Measurements from ENCODE around the gene MEIS1.

Gene MEIS1

GRCh38 chr2:66604976-66605375 lies 170.1 kb downstream of the MEIS1 start:
- DNase-seq (ENCODE audit: low read depth, low spot score) = no peak
- TF ChIP-seq FOXP2 (optimal IDR thresholded peaks at IDR 0.05; ENCODE audit: control extremely low read depth, extremely low read length, insufficient read depth) (no peak), POLR2AphosphoS5 (IDR thresholded peaks at IDR 0.05; ENCODE audit: borderline replicate concordance, low read depth, low read length) (no peak), EZH2 (IDR thresholded peaks at IDR 0.05) (no peak)
- Histone ChIP-seq H3K4me3 (no peak overlapping the region), H3K9ac (ENCODE audit: insufficient read length) (no peak overlapping the region), H3K27ac (peak overlapping the region; percentile 10; the same call in 1 of the 2 replicates), H3K36me3 (ENCODE audit: insufficient read depth, low read length) (no peaks in the 10 kb centered on the region), H3K9me3 (ENCODE audit: low read depth, low read length) (no peaks in the 10 kb centered on the region)

DNA sequence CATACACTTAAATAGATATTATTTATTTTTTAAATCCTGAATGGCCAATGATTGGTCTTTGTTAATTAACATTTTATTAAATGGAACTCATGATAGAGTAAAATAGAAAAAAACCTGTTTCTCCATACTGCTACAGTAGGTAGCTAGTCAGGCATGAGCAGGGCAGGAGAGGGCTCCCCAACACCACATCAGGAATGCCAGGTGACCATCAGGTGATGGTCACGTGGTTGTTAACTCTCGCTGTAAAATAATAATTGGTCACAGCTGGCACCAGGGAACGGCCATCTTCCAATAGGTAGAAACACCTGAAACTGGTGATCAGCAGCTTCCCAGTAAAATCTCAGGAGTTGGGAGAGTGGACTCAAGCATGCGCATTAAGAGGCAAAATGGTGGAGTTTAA lies 172.2 kb downstream of the MEIS1 start:
- H3K9me3 ChIP-seq (ENCODE audit: low read depth, low read length) = no peaks in the 10 kb centered on the region
- no peak overlapping the region for H3K4me3 ChIP-seq
- H3K36me3 ChIP-seq (ENCODE audit: insufficient read depth, low read length) = no peaks in the 10 kb centered on the region
- peak overlapping the region; percentile 83; the same call in 1 of the 2 replicates for H3K27ac ChIP-seq
- no peak overlapping the region for H3K9ac ChIP-seq (ENCODE audit: insufficient read length)
- no peak for DNase-seq (ENCODE audit: low read depth, low spot score)
- TF ChIP-seq POLR2AphosphoS5 (IDR thresholded peaks at IDR 0.05; ENCODE audit: borderline replicate concordance, low read depth, low read length) = no peak
- TF ChIP-seq FOXP2 (optimal IDR thresholded peaks at IDR 0.05; ENCODE audit: control extremely low read depth, extremely low read length, insufficient read depth) = no peak
- TF ChIP-seq EZH2 (IDR thresholded peaks at IDR 0.05) = no peak
